ENCODE results near the gene SMAD5. TPM values are rescaled to one million over a fixed set of nuclear protein-coding genes. Genes with fewer than 3 reads are reported as not detected.

Gene SMAD5
- total and polyA plus RNA-seq, 2 of the 8 experiments (the other 6 are each of a cell fraction or from before 2014, with no cell fraction given), result 30.2 to 60.5 TPM

- ChIA-PET POLR2A (ENCODE audit: partially characterized antibody) (no interaction called here), CTCF (ENCODE audit: partially characterized antibody) (interaction anchor here (1.2 to 5.4 kb wide), 5 partner anchors 9 to 151 kb away, joined by 3 to 66 read pairs (median 37); partner anchors contain the start of gene SMIM32)
- no peak overlapping the region for H2BK5ac ChIP-seq (ENCODE audit: low read depth, low read length)
- H4K20me1 ChIP-seq (replicated peaks in 1 of 2; ENCODE audit: control insufficient read depth in 1 of 2, insufficient read depth in 2 of 2, low read length in 2 of 2), result peaks cover 1 to 3% of the 10 kb centered on the region in 2 experiments
- H3K23me2 ChIP-seq (ENCODE audit: low read depth, low read length), result no peaks in the 10 kb centered on the region
- H3K4me1 ChIP-seq (replicated peaks in 1 of 4; ENCODE audit: control insufficient read depth in 3 of 4, insufficient read depth in 4 of 4, low read length in 3 of 4), result peaks cover 2 to 4% (median 3%) of the 10 kb centered on the region in 4 experiments; a peak in 5 of 7 replicates
- no peak overlapping the region; the same call in 1 of the 2 replicates for H4K8ac ChIP-seq (ENCODE audit: extremely low read depth, insufficient read depth, low read length)
- H3K27ac ChIP-seq (ENCODE audit: low read depth, low read length), result no peak overlapping the region
- H4K91ac ChIP-seq (replicated peaks; ENCODE audit: insufficient read length, low read length), result no peak overlapping the region
- no peak overlapping the region for H2BK15ac ChIP-seq (ENCODE audit: low read length)
- no peak overlapping the region for H3K56ac ChIP-seq (replicated peaks; ENCODE audit: insufficient read length, low read depth, low read length)
- no peak for DNase-seq (ENCODE audit: low read depth in 1 of 2, low spot score in 2 of 2)
- H3K79me2 ChIP-seq (ENCODE audit: control insufficient read depth in 1 of 2, insufficient read depth in 2 of 2, low read length in 2 of 2), result no peaks in the 10 kb centered on the region
- H3K18ac ChIP-seq (ENCODE audit: extremely low read depth, low read length), result no peak overlapping the region
- H3K9ac ChIP-seq (replicated peaks in 1 of 4; ENCODE audit: extremely low read depth in 1 of 4, low read depth in 3 of 4, low read length in 3 of 4), result no peak overlapping the region
- no peak overlapping the region for H3K14ac ChIP-seq (ENCODE audit: insufficient read length)
- H3K27me3 ChIP-seq (replicated peaks in 1 of 4; ENCODE audit: control insufficient read depth in 3 of 4, extremely low read depth in 1 of 4, insufficient read depth in 3 of 4, low read length in 3 of 4), result peaks cover 13 to 42% (median 41%) of the 10 kb centered on the region in 4 experiments
- no peak overlapping the region for H2BK12ac ChIP-seq (ENCODE audit: low read depth, low read length)
- WGBS, 2 experiments (ENCODE audit: extremely low coverage in 1 of 2, insufficient coverage in 1 of 2, insufficient read length in 1 of 2, insufficient replicate concordance in 2 of 2, low coverage in 1 of 2, low lambda C conversion rate in 2 of 2, missing lambda C conversion rate in 1 of 2), result 88% methylated on average over 3 of the region's 3 CpGs; no CpG with 5 or more reads in 1 of the 2 experiments
- TF ChIP-seq SAP30 (IDR thresholded peaks at IDR 0.05; ENCODE audit: insufficient read depth, insufficient replicate concordance, low read length) (no peak), PHF8 (conservative IDR thresholded peaks at IDR 0.05; ENCODE audit: low read depth, low read length) (no peak), POLR2AphosphoS5 (IDR thresholded peaks at IDR 0.05; ENCODE audit: low read depth, low read length) (no peak), MAFK (IDR thresholded peaks at IDR 0.05; ENCODE audit: low read depth, low read length) (no peak), ZNF274 (IDR thresholded peaks at IDR 0.05; ENCODE audit: borderline replicate concordance, extremely low read depth, low read length) (no peak), CBX5 (IDR thresholded peaks at IDR 0.05; ENCODE audit: low read depth, low read length) (no peak), CHD2 (IDR thresholded peaks at IDR 0.05; ENCODE audit: low read length) (no peak), TAF7 (optimal IDR thresholded peaks at IDR 0.05; ENCODE audit: borderline replicate concordance, low read depth, low read length) (no peak), NANOG (IDR thresholded peaks at IDR 0.05; ENCODE audit: insufficient read depth, low read depth, low read length, poor library complexity, severe bottlenecking) (no peak), GTF2F1 (IDR thresholded peaks at IDR 0.05; ENCODE audit: borderline replicate concordance, low read depth, low read length) (no peak), CBX8 (IDR thresholded peaks at IDR 0.05; ENCODE audit: borderline replicate concordance, low read depth, low read length) (no peak), RNF2 (IDR thresholded peaks at IDR 0.05; ENCODE audit: borderline replicate concordance, low read depth, low read length, missing control alignments, poor library complexity, severe bottlenecking) (no peak)
- H3K9me3 ChIP-seq (ENCODE audit: insufficient read depth in 2 of 2, low read depth in 1 of 2, low read length in 1 of 2), result peaks cover 0 to 5% of the 10 kb centered on the region in 2 experiments; a peak in 2 of 4 replicates
- H3K4me3 ChIP-seq (ENCODE audit: extremely low read depth in 1 of 4, insufficient read depth in 2 of 4, low read depth in 3 of 4, low read length in 4 of 4), result no peak overlapping the region
- no peaks in the 10 kb centered on the region for H3K36me3 ChIP-seq (ENCODE audit: control insufficient read depth in 2 of 4, insufficient read depth in 4 of 4, low read length in 3 of 4)
- no peak overlapping the region for H2AFZ ChIP-seq (ENCODE audit: low read length)
- no peaks in the 10 kb centered on the region for H3K79me1 ChIP-seq (ENCODE audit: low read depth, low read length)
- H2BK120ac ChIP-seq (replicated peaks; ENCODE audit: low read depth, low read length), result no peak overlapping the region
- no peak overlapping the region for H4K5ac ChIP-seq (ENCODE audit: insufficient read length, low read depth, low read length)
- H3K4me2 ChIP-seq (ENCODE audit: insufficient read depth in 1 of 2, low read depth in 2 of 2, low read length in 2 of 2), result no peak overlapping the region
- H3K23ac ChIP-seq (ENCODE audit: insufficient read length), result no peak overlapping the region
- no peak overlapping the region for H2BK20ac ChIP-seq (ENCODE audit: low read length)
- no peak overlapping the region for H2AK5ac ChIP-seq (ENCODE audit: low read depth, low read length)
- no peak overlapping the region for H3K4ac ChIP-seq (replicated peaks; ENCODE audit: insufficient read length, low read depth, low read length)
- no peak for FAIRE-seq
These were observed 76.3 kb downstream of the SMAD5 start for GRCh38 chr5:136208916-136209315.

Measured in H1 (cell line).